HepG2 (cell line): ENCODE results near the gene CISH. TPM values are rescaled to one million over a fixed set of nuclear protein-coding genes. Genes with fewer than 3 reads are reported as not detected.

ENCODE experiments used
- CEBPG ChIP-seq: IDR thresholded peaks from 2 replicates; pipeline ENCODE4 v1.6.1; 2016
- ELF3 ChIP-seq: IDR thresholded peaks from 2 replicates; pipeline ENCODE4 v1.6.1; 2016; ENCODE audit warnings: missing genetic modification reagents, missing compliant biosample characterization
- GATAD2A ChIP-seq: IDR thresholded peaks from 2 replicates; pipeline ENCODE4 v1.6.1; 2016
- KDM5B ChIP-seq: sonication (generic); formaldehyde crosslinking; IDR thresholded peaks from 2 replicates; pipeline ENCODE4 v1.4.0; 2020; ENCODE audit warnings: missing genetic modification reagents, mild to moderate bottlenecking, borderline replicate concordance
- KMT2A ChIP-seq: sonication (generic); formaldehyde crosslinking; IDR thresholded peaks from 2 replicates; pipeline ENCODE4 v1.4.0; 2020; ENCODE audit warnings: missing genetic modification reagents
- PHF20 ChIP-seq: sonication (generic); formaldehyde crosslinking; IDR thresholded peaks from 2 replicates; pipeline ENCODE4 v1.5.0; 2020; ENCODE audit warnings: mild to moderate bottlenecking, missing genetic modification reagents
- PHF8 ChIP-seq: sonication (generic); formaldehyde crosslinking; IDR thresholded peaks from 2 replicates; pipeline ENCODE4 v1.5.0; 2020; ENCODE audit warnings: missing genetic modification reagents
- REPIN1 ChIP-seq: sonication (generic); formaldehyde crosslinking; IDR thresholded peaks from 2 replicates; pipeline ENCODE4 v1.8.0; 2022; ENCODE audit warnings: missing genetic modification reagents, low read depth, mild to moderate bottlenecking, borderline replicate concordance
- SALL2 ChIP-seq: sonication (generic); formaldehyde crosslinking; IDR thresholded peaks from 2 replicates; pipeline ENCODE4 v1.8.1; 2023; ENCODE audit warnings: mild to moderate bottlenecking, missing genetic modification reagents, inconsistent platforms
- STAG1 ChIP-seq: sonication (generic); formaldehyde crosslinking; IDR thresholded peaks from 2 replicates; pipeline ENCODE4 v1.4.0; 2020; ENCODE audit warnings: missing genetic modification reagents
- ZBTB8A ChIP-seq: sonication (generic); formaldehyde crosslinking; IDR thresholded peaks from 2 replicates; pipeline ENCODE4 v1.4.0; 2020; ENCODE audit warnings: mild to moderate bottlenecking, low read depth, missing genetic modification reagents, borderline replicate concordance
- ZFP91 ChIP-seq: sonication (generic); formaldehyde crosslinking; IDR thresholded peaks from 2 replicates; pipeline ENCODE4 v1.9.0; 2022; ENCODE audit warnings: missing genetic modification reagents, mild to moderate bottlenecking, borderline replicate concordance
- ZKSCAN1 ChIP-seq: fragments of 150-350 bp; IDR thresholded peaks from 2 replicates; pipeline ENCODE4 v1.6.1; 2014; ENCODE audit warnings: low read length
- ZNF232 ChIP-seq: sonication (generic); formaldehyde crosslinking; IDR thresholded peaks from 2 replicates; pipeline ENCODE4 v1.4.0; 2020; ENCODE audit warnings: missing genetic modification reagents, borderline replicate concordance
- ZNF605 ChIP-seq: sonication (generic); formaldehyde crosslinking; IDR thresholded peaks from 2 replicates; pipeline ENCODE4 v1.8.0; 2022; ENCODE audit warnings: mild to moderate bottlenecking, missing genetic modification reagents
- ZNF615 ChIP-seq: sonication (generic); formaldehyde crosslinking; IDR thresholded peaks from 2 replicates; pipeline ENCODE4 v1.5.0; 2020; ENCODE audit warnings: mild to moderate bottlenecking, missing genetic modification reagents, borderline replicate concordance
- ZNF720 ChIP-seq: sonication (generic); formaldehyde crosslinking; IDR thresholded peaks from 2 replicates; pipeline ENCODE4 v1.4.0; 2020; ENCODE audit warnings: missing genetic modification reagents
- ZNF768 ChIP-seq: sonication (generic); formaldehyde crosslinking; IDR thresholded peaks from 2 replicates; pipeline ENCODE4 v1.4.0; 2020; ENCODE audit warnings: missing genetic modification reagents
- ZNF816 ChIP-seq: sonication (generic); formaldehyde crosslinking; IDR thresholded peaks from 2 replicates; pipeline ENCODE4 v1.8.0; 2022; ENCODE audit warnings: missing genetic modification reagents, mild to moderate bottlenecking, borderline replicate concordance
- ZSCAN30 ChIP-seq: sonication (generic); formaldehyde crosslinking; IDR thresholded peaks from 2 replicates; pipeline ENCODE4 v1.5.0; 2020; ENCODE audit warnings: mild to moderate bottlenecking, missing genetic modification reagents
- polyA plus RNA-seq, 8 experiments: library from polyadenylated mRNA; depleted of rRNA in 3 of 8; stranded (reverse) in 7 of 8; unstranded in 1 of 8; fragments of >200 nt; fragmentation: Illumina TruSeq in 4 of 8; extraction: Trizol in 4 of 8; gene quantifications; 2 replicates each; pipeline versions ENCODE4 v1.2.1 to v1.2.3, GENCODE V29; 2011 to 2016; ENCODE audit warnings: low read depth in 4 of 8, missing spikeins in 1 of 8, mixed read lengths in 1 of 8; ENCODE audit not compliant: insufficient read depth in 1 of 8
- total RNA-seq, 5 experiments: library from RNA; depleted of rRNA; stranded (reverse); fragments of >200 nt; fragmentation: Illumina TruSeq; extraction: Trizol; gene quantifications; 2 replicates each; pipeline ENCODE4 v1.2.3, GENCODE V29; 2016; ENCODE audit warnings: low read depth in 1 of 5
- TF ChIP-seq, protein P1 (sequence below): sonication (generic); formaldehyde crosslinking; IDR thresholded peaks from 2 replicates; pipeline ENCODE4 v1.5.0; 2020; ENCODE audit warnings: mild to moderate bottlenecking, missing genetic modification reagents, borderline replicate concordance
- TF ChIP-seq, protein P2 (sequence below), 2 experiments: sonication (generic) in 1 of 2; formaldehyde crosslinking in 1 of 2; IDR thresholded peaks; 2 replicates each; pipeline versions ENCODE4 v1.4.0 to v1.6.1; 2018 to 2020; ENCODE audit warnings: missing genetic modification reagents in 2 of 2, borderline replicate concordance in 1 of 2, low read depth in 1 of 2, mild to moderate bottlenecking in 1 of 2, missing biosample characterization in 1 of 2
- TF ChIP-seq, protein P3 (sequence below): fragments of 450-650 bp; IDR thresholded peaks from 2 replicates; pipeline ENCODE4 v1.6.1; 2017

CISH gene
- total and polyA plus RNA-seq, 2 of the 13 experiments (the other 11 are each of a cell fraction or from before 2014, with no cell fraction given), result 0.91 to 1.5 TPM

DNA sequence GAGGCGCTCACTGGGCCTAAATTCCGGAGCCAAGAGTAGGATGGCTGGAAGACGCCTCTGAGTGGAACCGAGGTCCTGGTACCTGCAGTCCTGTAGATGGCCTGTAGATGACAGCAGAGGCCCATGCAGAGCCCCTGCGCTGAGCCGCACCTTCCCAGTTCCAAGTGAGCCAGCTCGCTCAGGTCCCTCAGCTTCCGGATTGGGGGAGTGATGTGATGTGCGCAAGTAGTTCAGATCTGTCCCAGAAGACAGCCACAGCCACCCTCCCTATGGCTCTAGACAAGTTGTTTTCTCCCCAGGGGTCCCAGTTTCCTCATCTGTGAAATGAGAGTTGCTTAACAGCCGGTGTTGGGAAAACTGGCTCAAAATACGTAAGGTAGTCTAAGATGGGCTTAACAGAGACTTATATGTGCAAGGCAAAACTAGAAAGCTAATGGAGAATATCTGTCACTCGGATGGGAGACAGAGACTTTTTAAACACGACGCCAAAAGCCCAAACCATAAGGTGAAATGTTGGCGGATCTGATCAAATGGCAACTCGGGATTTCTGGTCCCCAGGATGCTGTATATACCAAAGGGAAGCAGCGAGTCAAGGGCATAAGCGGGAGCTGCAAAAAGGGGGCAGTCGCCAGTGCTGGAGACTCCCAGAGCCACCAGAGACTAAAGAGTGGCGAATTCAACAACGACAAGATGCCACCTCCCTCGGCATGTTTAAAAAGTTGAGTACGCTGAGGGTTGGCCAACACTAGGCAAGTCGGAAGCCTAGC is 4.6 kb upstream of the CISH start (continued):
- TF ChIP-seq REPIN1 (CRISPR knock-in tag) (0 out of 2 replicates have a peak, but pooled peaks have one; percentile 9), KMT2A (CRISPR knock-in tag) (0 out of 2 replicates have a peak, but pooled peaks have one; percentile 32), ZNF720 (CRISPR knock-in tag) (no peak), ZFP91 (CRISPR knock-in tag) (no peak), STAG1 (CRISPR knock-in tag) (peak; percentile 96), ZSCAN30 (no peak), ZKSCAN1 (peak; percentile 82), ZNF605 (CRISPR knock-in tag) (peak; percentile 57), SALL2 (CRISPR knock-in tag) (0 out of 2 replicates have a peak, but pooled peaks have one; percentile 46), ZNF816 (CRISPR knock-in tag) (no peak), CEBPG (CRISPR knock-in tag) (0 out of 2 replicates have a peak, but pooled peaks have one; percentile 2), ZNF768 (CRISPR knock-in tag) (0 out of 2 replicates have a peak, but pooled peaks have one; percentile 24), PHF8 (no peak), GATAD2A (0 out of 2 replicates have a peak, but pooled peaks have one; percentile 25), PHF20 (CRISPR knock-in tag) (0 out of 2 replicates have a peak, but pooled peaks have one; percentile 21), ZBTB8A (CRISPR knock-in tag) (no peak), ZNF615 (no peak), ZNF232 (CRISPR knock-in tag) (peak; percentile 29; the same call in 1 of the 2 replicates), ELF3 (CRISPR knock-in tag) (peak; percentile 56; the same call in 1 of the 2 replicates), KDM5B (CRISPR knock-in tag) (peak; percentile 66)
- TF ChIP-seq, protein P1, sequence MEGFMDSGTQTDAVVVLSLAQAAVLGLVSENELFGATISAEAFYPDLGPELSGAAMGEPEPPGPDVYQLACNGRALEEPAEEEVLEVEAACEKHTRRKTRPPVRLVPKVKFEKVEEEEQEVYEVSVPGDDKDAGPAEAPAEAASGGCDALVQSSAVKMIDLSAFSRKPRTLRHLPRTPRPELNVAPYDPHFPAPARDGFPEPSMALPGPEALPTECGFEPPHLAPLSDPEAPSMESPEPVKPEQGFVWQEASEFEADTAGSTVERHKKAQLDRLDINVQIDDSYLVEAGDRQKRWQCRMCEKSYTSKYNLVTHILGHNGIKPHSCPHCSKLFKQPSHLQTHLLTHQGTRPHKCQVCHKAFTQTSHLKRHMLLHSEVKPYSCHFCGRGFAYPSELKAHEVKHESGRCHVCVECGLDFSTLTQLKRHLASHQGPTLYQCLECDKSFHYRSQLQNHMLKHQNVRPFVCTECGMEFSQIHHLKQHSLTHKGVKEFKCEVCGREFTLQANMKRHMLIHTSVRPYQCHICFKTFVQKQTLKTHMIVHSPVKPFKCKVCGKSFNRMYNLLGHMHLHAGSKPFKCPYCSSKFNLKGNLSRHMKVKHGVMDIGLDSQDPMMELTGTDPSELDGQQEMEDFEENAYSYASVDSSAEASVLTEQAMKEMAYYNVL, result 0 out of 2 replicates have a peak, but pooled peaks have one; percentile 37
- TF ChIP-seq, protein P2, sequence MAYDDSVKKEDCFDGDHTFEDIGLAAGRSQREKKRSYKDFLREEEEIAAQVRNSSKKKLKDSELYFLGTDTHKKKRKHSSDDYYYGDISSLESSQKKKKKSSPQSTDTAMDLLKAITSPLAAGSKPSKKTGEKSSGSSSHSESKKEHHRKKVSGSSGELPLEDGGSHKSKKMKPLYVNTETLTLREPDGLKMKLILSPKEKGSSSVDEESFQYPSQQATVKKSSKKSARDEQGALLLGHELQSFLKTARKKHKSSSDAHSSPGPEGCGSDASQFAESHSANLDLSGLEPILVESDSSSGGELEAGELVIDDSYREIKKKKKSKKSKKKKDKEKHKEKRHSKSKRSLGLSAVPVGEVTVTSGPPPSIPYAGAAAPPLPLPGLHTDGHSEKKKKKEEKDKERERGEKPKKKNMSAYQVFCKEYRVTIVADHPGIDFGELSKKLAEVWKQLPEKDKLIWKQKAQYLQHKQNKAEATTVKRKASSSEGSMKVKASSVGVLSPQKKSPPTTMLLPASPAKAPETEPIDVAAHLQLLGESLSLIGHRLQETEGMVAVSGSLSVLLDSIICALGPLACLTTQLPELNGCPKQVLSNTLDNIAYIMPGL (CRISPR knock-in tag; IDR thresholded peaks at IDR 0.05; ENCODE audit: borderline replicate concordance in 1 of 2, low read depth in 1 of 2), result 0 out of 4 replicates have a peak, but pooled peaks of 1 of the 2 experiments have one; percentile 44
- TF ChIP-seq, protein P3, sequence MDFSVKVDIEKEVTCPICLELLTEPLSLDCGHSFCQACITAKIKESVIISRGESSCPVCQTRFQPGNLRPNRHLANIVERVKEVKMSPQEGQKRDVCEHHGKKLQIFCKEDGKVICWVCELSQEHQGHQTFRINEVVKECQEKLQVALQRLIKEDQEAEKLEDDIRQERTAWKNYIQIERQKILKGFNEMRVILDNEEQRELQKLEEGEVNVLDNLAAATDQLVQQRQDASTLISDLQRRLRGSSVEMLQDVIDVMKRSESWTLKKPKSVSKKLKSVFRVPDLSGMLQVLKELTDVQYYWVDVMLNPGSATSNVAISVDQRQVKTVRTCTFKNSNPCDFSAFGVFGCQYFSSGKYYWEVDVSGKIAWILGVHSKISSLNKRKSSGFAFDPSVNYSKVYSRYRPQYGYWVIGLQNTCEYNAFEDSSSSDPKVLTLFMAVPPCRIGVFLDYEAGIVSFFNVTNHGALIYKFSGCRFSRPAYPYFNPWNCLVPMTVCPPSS, result no peak
